PFSK-1 (cell line): ENCODE data around the gene GET4.

Experiments used
- SIN3A ChIP-seq: IDR thresholded peaks from 2 replicates; pipeline ENCODE4 v1.6.1; 2012; ENCODE audit warnings: mild to moderate bottlenecking, low read length, moderate library complexity, borderline replicate concordance; ENCODE audit not compliant: insufficient read depth
- TF ChIP-seq, protein P1 (sequence below), 2 experiments: IDR thresholded peaks; 2 replicates each; pipeline versions ENCODE4 v1.6.1 to v1.8.0; 2011 to 2012; ENCODE audit warnings: low read depth in 2 of 2, low read length in 2 of 2, control low read depth in 1 of 2, inconsistent platforms in 1 of 2, mild to moderate bottlenecking in 1 of 2, moderate library complexity in 1 of 2; ENCODE audit not compliant: insufficient read depth in 1 of 2

DNA sequence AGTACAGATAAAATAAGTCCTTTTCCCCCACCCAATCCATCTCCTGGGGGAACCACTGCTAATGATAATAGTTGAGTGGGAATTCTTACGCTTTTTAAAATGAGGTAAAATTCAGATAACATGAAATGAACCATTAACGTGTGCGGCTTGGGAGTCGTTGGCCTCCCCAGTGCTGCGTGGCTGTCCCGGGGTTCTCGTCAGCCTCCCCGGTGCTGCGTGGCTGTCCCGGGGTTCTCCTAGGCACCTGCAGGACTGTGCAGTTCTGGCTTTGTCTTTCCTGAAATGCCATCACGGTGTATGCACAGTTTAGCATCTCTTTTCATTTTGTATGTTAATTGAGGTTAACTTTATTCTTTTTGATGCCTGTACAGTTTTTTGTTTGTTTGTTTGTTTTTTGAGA lies 30.6 kb upstream of the GET4 start:
- TF ChIP-seq, protein P1, sequence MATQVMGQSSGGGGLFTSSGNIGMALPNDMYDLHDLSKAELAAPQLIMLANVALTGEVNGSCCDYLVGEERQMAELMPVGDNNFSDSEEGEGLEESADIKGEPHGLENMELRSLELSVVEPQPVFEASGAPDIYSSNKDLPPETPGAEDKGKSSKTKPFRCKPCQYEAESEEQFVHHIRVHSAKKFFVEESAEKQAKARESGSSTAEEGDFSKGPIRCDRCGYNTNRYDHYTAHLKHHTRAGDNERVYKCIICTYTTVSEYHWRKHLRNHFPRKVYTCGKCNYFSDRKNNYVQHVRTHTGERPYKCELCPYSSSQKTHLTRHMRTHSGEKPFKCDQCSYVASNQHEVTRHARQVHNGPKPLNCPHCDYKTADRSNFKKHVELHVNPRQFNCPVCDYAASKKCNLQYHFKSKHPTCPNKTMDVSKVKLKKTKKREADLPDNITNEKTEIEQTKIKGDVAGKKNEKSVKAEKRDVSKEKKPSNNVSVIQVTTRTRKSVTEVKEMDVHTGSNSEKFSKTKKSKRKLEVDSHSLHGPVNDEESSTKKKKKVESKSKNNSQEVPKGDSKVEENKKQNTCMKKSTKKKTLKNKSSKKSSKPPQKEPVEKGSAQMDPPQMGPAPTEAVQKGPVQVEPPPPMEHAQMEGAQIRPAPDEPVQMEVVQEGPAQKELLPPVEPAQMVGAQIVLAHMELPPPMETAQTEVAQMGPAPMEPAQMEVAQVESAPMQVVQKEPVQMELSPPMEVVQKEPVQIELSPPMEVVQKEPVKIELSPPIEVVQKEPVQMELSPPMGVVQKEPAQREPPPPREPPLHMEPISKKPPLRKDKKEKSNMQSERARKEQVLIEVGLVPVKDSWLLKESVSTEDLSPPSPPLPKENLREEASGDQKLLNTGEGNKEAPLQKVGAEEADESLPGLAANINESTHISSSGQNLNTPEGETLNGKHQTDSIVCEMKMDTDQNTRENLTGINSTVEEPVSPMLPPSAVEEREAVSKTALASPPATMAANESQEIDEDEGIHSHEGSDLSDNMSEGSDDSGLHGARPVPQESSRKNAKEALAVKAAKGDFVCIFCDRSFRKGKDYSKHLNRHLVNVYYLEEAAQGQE (IDR thresholded peaks at IDR 0.05; ENCODE audit: insufficient read depth in 1 of 2, low read depth in 2 of 2, low read length in 2 of 2), result no peak
- TF ChIP-seq SIN3A, result no peak
